Dermis blood vessel endothelial cell (primary cell): ENCODE measurements around the gene SLAMF1. TPM values are rescaled to one million over a fixed set of nuclear protein-coding genes. Genes with fewer than 3 reads are reported as not detected.
A peak's percentile ranks its signal among the peaks of the same experiment; 100 is the strongest.
"Not testable (repeated sequence)": the region's sequence is repeated elsewhere in the genome, so short reads cannot be mapped to it uniquely, and the experiment has no call there.

ENCODE experiments used
- DNase-seq: peaks from one replicate; pipeline ENCODE4 v3.0.0; 2010
- total RNA-seq: library from RNA; depleted of rRNA; stranded (reverse); fragments of >200 nt; gene quantifications from 2 replicates; pipeline ENCODE4 v1.2.3, GENCODE V29; 2014

SLAMF1 gene
- total RNA-seq, 1 donor from 2014 or later: not detected

DNA sequence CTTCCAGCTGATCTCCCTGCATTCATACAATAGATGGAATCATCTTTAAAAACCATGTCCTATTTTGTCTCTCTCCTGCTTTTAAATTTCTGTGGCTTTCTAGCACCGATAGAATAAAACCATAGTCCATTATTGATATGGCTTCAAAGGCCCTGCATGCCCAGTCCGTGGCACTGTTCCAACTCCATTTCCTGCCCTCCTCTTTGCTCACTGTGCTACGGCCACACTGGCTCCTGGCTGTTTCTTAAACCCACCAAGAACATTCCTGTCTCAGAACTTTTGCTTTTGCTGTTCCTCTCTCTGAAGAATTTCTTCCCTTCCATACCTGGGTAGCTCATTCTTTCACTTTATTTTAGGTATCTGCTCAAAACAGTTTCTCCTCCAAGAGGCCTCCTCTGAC, 7.2 kb downstream of the SLAMF1 start:
- peak; percentile 36 for DNase-seq

DNA sequence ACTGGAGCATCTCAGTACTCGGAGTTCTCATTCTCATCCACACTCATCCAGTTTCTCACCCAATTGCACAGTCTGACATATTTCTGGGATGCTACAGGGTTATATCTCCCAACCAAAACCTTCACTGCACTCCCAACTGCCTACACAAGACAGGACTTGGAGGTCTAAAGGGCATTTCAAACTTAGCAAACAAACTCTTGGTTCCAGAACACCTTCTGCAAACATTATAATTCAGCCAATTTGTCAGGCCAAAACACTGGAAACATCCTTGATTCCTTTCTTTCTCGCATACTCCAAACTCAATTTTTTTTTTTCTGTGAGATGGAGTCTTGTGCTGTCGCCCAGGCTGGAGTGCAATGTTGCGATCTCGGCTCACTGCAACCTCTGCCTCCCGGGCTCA, 7.9 kb downstream of the SLAMF1 start:
- no peak for DNase-seq

DNA sequence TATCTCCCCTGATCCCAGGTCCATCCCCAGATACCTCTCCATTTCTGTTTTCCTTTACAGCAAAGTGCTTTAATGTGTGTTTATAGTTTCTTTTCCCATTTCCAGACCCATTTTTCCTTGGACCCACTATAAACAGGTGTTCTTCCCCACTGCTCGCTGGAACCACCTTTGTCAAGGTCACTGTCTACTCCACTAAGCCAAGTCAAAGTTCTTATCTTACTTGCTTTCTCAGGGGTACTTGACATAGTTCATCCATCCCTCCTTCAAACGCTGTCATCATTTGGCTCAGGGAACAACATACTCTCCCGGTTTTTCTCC, 8.3 kb downstream of the SLAMF1 start:
- no peak for DNase-seq

DNA sequence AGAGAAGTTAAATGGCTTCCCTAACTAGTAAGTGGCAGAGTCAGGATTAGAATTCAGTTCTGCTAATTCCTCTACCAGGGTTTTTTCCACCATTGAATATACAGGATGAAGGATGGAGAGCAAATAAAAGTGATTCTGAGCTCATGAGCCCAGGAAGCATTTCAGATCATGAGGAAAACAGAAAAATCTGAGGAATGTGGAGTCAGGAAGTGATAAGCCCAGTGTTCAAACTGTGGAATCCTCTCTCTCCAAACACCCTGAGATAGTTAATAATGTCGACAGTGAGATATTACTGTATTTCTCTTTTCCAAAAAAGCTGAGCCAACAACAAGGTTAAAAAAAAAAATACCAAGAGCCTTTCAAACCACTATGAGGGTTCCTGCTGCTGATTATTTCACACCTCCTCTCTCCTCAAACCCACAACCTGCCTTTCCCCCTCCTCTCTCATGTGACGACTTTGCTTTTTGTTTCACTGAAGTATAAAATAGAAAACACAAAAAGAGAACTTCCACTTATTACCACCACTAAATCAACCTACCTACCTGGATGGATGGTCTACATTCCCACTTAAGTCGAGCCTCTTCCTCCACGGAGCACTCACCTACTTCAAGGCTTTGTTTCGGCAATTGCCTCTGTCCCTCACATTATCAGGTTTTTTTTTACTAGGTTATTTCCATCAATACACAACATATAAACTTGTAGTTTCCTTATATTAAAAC, 8.9 kb downstream of the SLAMF1 start:
- DNase-seq: peak; percentile 1

DNA sequence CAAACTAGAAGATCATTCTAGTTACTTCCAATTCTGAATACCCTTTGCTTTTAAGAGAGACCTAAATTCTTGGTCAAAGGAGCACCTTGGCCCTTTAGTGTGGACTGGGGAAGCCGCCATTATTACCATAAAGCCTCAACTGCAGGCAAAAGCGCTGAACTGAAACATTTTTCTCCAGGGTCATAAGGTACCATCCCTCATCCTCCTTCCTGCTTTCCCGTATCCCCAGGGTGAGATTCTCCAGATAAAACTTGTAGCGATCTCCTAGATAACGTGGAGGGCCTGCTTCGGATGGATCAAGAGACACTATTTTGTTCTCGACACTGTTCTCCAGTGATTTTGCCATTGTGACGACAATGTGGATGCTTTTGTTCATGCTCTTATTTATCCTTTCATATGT, 9.8 kb downstream of the SLAMF1 start:
- DNase-seq: no peak

DNA sequence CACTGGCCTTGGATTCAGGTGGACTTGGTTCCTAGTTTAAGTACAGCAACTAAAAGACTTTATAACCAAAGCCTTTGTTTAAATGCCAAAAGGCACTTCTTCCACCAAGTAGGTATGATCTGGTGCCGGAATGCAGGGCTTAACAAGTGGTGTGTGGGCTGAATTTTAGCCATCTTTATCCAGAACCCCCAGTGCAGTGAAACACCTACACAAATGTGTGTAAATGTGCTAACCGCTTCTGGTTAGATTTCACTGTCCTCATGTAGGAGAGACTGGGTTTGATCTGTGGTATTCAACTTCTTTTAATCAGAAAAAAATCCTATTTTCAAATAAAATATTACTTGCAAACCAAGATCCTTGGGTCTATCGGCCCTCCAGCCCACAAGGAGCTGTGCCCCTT, 10.3 kb downstream of the SLAMF1 start:
- DNase-seq: no peak

DNA sequence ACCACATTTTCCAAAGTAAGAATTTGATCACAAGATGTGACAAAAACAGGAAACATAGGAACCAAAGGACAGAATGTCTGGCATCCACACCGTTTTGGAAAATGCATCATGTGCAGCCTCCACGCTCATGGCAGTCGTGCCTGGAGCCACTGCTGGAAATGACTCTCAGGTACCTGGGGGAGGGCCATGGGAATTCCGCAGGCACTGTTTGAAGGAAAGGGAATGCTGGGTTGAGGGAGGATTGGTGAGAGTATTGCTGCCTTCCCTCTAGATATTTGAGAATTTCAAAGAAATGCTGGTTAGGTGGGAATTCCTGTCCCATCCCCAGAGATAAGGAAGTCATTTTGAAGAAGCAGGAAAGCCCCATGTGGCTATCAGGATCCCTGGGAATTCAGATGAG, 10.8 kb downstream of the SLAMF1 start:
- no peak for DNase-seq

GRCh38 chr1:160634543-160635491, 12.0 kb downstream of the SLAMF1 start:
- no peak for DNase-seq

DNA sequence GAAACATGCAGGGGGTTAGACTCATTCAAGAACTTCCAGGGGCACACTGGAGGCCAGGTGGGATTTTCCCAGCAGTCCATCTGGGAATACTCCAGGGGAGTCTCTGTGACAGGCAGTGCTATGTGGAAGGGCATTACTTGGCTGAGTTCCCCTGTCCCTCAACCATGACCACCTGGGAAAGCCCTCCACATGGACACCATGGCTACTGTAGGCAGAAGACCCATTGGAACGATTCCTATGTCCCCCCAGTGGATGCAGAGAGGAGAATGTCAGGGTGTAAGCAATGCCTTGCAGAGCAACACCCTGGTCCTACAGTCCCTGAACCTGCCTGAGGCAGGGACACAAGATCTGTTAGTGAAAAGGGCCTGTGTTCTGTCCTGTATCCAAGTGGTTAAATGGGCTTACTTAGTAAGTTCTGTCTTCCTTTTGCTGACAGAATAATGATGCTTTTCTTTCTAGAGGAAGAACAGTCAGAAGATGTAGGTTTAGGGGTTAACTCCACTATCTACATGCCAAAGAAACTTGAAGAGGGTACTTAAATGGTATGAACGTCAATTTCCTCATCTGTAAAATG, 13.4 kb downstream of the SLAMF1 start:
- DNase-seq: no peak

DNA sequence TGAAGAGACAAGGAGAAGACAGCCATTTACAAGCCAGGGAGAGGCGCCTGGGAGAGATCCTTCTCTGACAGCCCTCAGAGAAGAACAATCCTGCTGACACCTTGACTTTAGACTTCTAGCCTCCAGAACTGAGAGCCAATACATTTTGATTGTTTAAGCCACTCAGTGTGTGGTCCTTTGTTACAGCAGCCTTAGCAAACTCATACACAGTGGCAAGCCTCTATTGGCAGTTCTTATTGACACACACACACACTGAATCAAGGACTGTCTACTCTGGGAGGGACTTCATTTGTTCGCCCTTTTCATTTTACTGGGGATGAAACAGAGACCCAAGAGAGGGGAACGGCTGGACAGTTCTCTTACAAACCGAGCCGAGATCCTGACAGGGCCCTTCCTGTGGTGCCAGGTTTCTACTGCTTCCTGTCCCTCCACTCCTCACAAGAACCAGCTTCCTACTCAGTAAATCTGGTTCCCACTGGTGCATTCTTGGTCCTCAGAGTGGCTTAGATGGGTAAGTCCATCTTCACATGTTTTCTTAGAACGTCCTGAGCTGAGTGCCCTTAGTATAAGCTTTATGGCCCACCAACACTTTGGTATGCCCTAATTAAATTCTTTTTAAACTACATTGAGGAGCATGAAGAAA, 14.7 kb downstream of the SLAMF1 start:
- no peak for DNase-seq

DNA sequence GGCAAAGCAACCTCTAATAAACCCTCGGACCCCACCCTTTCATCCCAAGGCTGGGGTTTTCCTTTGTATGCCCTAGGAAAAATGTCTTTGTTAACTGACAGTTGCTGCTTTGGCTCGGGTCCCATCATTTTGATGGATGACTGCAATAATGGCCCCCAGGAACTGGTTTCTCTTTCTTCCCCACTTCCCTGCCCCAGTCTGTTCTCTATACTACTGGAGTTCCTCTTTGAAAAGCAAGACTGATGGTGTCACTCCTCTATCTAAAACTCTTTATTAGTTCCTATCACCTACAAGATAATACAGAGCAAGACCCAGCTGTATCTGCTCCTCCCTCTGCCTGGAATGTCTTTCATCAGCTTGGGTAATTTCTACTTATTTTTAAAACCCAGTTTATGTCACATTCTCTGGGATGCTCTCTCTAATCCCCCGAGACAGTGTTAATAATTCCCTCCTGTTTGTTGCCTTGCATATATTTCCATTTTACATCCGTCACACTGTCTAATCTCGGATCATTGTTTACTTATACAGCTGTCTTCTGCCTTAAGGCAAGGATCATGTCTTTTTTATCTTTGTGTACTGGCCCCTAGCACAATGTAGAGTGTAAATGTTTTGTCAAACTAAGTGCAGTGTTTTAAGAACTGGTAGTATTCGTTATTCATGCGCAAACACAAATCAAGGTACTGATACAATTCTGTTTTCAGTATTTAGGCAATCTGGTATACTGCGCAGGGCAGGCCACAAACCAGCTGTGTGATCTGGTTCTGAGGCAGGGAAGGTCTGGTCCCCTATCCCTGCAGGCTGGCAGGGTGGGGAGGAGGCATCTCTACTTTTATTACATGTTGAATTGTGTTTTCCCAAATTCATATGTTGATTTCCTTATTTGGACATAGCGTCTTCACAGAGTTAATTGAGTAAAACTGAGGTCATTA, 16.1 kb downstream of the SLAMF1 start:
- no peak for DNase-seq

DNA sequence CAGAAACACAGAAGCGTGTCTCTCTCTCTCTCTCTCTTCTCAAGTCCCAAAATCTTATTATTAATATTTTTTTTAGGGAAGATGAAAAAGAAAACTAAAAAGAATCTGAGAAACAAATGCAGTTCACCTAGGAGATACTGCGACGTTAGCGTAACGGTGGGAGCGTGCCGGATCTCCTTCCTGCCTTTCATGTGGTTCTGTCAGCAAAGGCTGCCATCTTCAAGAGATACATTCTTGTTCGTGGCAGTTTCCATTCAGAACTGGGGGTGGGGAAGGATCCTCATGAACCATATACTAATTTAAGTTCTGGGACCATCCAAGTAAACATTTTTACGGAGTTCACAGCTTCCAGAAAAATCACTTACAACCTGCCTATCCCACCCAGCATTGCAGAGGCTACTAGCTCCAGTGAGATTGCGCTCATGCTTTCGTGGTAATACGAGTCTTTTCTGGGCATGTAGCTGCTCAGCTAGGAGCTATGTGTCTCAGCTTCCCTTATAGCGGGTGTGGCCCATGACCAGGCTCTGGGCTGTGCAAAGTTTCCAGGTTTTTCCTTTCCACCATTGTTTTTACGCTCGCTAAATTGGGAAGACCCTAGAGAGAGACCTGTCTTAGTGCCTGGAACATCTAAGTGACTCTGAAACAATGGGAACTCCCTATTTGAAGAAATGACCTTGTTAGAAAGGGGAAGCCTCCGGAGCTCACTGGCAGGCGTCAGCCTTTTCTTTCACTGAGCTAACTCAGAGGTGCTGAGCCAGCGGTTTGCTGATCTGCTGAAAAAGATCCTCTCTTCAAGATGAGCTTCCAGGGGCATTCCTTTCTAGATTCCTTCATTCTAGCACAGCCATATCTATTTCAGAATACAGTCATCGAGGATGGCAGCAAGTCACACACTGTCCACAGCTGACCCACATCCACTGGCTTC, 17.3 kb downstream of the SLAMF1 start:
- no peak for DNase-seq

DNA sequence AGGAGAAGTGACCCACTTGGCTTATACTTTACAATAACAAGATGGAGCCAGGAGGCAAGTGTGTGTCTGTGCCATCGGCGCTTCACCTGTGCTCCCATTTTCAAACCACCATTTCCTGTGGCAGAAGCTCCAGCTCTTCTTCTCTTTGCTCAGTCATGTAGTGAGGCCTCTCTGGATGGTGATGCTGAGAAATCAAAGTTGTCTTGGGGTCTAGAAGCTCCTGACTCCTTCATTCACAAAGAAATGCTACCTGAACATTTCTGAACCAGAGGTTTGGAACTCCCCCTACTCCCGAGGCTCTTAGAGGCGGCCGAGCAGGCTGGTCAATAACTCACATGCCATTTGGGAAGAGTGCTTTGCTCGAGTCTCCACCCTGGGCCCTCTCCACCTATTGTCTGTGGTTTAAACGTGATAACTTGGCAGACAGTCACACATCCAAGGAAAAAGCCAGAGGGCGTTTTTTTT, 18.0 kb downstream of the SLAMF1 start:
- DNase-seq: no peak

- DNase-seq: not testable (repeated sequence)
Measured at GRCh38 chr1:160627677-160628289, 19.1 kb downstream of the SLAMF1 start.

- DNase-seq: no peak
Measured at GRCh38 chr1:160626509-160627342, 20.1 kb downstream of the SLAMF1 start.

DNA sequence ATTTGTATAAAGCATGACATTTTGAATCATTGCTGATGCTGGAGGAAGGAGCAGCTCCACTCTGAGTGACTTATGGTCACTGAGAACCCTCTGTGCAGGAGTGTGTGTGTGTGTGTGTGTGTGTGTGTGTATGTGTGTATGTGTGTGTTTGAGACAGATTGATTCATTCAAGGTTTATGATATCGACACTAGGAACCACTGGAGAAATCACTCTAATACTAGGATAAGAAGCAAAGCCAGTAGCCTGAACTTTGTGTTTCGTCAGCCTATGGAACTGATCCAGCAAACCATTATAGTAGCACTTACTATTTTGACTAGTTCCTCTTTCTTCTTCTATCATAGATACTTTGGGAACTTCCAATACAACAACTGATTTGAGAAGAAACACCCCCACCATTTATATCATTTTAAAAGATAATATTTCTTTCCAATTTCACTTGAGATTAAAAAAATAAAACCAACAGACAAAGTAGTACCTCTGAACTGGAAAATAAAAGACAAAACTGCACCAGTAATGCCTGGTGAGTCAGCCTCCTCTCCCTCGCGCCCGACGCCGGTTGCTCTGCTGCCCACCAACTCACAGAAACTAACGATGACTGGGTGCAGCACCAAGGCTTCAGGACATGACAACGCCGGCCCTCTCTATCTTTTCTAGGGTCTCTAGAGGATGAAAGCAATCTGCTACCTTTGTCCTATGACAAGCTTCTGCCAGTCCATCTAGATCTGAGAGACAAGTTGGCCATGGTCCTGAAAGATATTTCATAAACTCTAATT, 20.9 kb downstream of the SLAMF1 start:
- DNase-seq: no peak

GRCh38 chr1:160625321-160625720, 21.5 kb downstream of the SLAMF1 start:
- DNase-seq: no peak

- no peak for DNase-seq
Measured at GRCh38 chr1:160624464-160624863, 22.4 kb downstream of the SLAMF1 start.

DNA sequence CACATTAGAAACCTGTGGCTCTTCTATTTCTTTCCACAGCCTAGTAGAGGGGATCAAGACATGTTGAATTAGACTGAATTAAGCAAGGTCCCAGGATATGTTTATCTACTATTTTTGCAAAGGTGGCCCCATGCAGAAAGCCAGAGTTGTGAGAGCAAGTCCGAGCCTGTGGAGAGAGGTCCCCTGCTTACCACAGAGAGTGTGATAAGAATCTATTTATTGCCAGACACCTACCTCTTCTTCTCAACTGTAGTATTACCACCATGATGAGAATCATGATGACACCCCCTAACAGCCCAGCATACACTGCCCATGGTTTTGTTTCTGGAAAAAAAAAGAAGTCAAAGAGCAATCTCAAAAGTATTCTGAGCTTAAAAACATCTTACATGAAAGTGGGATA, 23.0 kb downstream of the SLAMF1 start:
- DNase-seq: no peak
